GM18502 (cell line): ENCODE data around the gene ZBTB46.

Source experiments
- ATAC-seq: cut with Tn5 transposase; IDR thresholded peaks from one replicate; pipeline ENCODE4 v1.9.1; 2021; ENCODE audit warnings: mild to moderate bottlenecking; ENCODE audit not compliant: unreplicated experiment, poor library complexity

Gene ZBTB46

GRCh38 chr20:63771046-63771707 lies 59.9 kb downstream of the ZBTB46 start:
- no peak for ATAC-seq

- ATAC-seq: no peak
Measured at GRCh38 chr20:63769891-63770474, 61.1 kb downstream of the ZBTB46 start.

DNA sequence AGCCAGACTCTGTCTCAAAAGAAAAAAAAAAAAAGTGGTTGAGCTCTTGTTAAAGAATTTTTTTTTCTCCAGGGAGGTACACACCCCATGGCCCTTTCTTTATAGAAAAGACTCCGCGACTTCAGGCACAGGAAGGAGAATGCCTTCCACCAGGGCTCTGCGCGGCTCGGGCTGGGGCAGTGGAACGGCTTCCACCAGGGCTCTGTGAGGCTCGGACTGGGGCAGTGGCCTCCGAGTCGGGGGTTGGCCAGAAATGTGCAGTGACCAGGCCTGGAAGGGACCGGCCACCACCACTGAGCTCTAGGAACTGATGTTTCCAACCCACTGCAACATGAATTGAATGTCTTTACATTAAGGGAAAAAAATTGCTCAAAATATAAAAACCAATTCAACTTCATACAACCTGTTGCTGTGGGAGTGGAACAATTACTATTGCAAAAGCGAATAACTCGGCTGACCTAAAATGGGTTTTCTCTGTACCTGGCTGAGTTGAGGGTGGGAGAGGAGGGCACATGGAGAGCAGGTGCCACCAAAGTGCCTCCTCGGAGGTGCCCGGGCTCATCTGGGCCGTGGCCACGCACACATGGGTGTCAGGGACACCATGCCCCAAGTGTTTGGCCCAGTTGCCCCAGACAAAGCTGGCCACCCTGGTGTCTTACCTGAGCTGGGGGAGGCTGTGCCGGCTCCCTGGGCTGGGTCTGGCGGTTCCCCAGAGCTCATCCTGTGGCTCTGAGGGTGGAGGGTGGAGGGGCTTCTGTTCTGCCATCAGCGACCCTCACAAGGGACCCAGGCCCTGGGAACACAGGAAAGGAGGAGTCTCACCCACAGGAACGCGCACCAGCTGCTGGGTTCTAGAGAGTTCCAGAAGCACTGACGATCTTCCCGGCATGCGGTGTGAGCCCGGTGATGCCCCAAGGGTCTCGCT lies 62.2 kb downstream of the ZBTB46 start:
- no peak for ATAC-seq

- ATAC-seq: no peak
Measured at GRCh38 chr20:63767886-63768285, 63.2 kb downstream of the ZBTB46 start.

DNA sequence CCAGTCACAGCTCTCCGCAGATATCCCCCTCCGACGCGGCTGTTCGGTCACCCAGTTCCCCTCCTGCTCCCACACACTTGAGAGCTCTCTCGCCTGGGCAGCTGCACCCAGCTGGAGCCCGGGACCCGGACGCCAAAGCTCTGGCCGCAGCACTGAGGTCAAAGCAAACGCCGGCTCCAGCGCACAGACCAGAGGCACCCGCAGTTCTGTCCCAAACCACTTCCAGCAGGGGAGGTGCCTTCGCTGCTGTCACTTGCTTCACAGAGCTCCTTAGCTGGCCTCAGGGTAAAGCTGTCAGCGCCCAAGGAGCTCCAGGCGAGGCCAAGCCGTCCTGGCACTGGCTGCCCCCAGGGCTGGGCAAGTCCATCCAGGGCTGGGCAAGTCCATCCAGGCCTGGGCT lies 63.6 kb downstream of the ZBTB46 start:
- no peak for ATAC-seq

DNA sequence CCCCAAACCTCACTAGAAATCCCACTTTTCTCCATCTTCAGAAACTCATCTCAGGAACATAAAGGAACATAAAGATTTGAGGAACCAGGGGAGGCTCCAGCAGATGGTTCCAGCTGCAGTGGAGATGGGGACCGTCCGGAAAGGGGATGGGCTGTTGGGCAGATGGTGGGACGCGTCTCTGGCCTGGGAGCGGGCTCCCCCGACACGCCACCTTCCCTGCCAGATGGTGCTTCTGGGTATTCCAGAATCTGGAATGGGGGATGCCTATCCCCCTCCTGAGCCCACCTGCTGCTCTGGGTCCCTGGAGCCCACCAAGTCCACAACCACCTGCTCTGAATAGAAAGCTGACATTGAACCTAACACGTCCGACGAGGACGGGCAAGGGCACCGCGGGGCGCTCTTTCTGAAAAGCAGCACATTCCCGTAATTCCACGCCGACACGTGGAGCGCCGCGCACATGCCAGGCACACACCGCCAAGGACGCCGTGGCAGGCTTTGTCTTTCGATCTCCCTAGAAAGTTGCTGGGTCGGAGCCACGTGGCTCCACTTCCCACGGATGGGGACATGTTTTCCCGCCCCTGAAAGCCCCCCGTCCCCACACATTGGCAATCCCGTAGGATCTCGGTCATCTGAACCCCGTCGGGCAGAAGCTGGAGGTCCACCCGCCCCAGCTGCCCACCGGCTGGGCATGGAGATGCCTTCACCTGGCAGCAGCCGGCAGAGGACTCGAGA lies 64.2 kb downstream of the ZBTB46 start:
- no peak for ATAC-seq

GRCh38 chr20:63765902-63766301 lies 65.2 kb downstream of the ZBTB46 start:
- ATAC-seq: no peak

DNA sequence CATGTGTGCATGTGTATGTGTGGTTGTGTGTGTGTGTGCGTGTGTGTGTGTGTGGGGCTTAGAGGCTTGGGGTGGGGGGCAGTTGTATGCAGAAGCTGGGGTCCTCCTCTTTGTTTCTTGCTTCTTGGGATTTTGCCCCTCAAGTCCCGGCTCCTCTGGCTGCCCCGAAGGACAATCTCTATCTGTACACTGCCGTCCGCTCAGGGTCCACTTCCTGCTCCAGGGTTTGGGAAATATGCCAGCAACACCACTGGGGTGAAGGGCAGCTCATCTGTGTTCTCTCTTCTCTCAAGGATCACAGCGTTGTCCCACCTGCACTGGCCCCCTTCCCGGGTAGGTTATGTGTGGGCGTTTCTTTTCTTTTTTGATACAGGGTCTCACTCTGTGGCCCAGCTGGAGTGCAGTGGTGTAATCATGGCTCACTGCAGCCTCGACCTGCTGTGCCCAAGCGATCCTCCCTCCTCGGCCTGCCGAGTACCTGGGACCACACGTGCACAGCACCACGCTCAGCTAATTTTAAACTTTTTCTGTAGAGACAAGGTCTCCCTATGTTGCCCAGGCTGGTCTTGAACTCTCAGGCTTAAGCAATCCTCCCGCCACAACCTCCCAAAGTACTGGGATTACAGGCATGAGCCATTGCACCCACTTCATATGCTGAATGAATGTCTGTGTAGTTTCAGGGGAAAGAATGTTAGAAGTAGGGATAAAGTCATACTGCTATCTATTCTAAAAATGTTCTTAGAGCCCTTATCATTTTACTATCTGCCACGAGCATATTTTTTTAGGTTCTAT lies 65.8 kb downstream of the ZBTB46 start:
- no peak for ATAC-seq

GRCh38 chr20:63759377-63759901 lies 71.6 kb downstream of the ZBTB46 start:
- ATAC-seq: no peak

GRCh38 chr20:63758152-63758551 lies 72.9 kb downstream of the ZBTB46 start:
- no peak for ATAC-seq

GRCh38 chr20:63756648-63756991 lies 74.4 kb downstream of the ZBTB46 start:
- no peak for ATAC-seq

GRCh38 chr20:63755933-63756647 lies 75.0 kb downstream of the ZBTB46 start:
- ATAC-seq: no peak

GRCh38 chr20:63754008-63754407 lies 77.1 kb downstream of the ZBTB46 start:
- ATAC-seq: no peak

DNA sequence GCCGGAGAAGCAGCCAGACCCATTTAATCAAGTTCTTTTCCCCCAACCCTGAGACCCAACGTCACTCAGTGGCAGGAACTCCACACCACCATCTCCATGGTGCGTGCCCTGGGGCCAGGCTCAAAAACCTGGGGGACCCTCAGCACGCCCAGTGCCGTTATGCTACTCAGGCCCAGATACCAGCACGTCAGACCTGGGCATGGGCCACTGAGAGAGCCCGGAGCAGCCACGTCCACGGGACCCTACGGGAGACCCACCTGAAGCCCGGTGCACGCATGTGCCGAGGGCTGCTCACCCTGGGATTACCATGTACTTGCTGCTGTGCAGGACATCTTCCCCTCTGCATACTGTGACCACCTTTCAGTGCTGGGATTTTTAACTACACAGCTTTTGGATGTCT lies 77.7 kb downstream of the ZBTB46 start:
- ATAC-seq: no peak

- ATAC-seq: no peak
Measured at GRCh38 chr20:63752411-63753101, 78.5 kb downstream of the ZBTB46 start.

GRCh38 chr20:63751471-63752271 lies 79.4 kb downstream of the ZBTB46 start:
- no peak for ATAC-seq

DNA sequence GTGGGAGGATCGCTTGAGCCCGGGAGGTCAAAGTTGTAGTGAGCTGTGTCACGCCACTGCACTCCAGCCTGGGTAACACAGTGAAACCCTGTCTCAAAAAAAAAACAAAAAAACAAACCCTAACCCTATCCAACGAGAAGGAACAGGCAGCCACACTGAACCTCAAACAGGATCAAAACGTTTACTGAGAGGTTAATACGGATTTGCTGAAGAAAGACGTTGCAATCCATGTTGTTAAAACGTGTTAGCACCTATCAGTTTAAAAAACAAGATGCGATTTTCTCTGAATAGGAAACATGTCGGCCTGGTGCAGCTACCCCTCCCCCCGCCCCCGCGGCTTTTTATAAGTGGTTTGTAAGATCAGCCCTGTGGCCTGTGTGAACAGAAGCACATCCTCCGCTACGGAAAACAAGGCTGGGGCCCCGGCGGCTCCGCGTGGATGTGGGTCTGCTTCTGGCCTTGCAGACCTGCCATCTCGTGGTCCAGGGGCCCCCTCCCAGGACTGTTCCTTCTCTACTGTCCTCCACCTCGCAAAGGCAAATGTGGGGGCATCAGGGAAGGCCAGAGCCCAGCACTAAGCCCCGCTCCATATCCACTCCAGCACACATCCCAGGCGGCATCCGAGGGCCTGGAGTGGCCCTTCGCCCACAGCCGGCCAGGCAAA lies 80.1 kb downstream of the ZBTB46 start:
- no peak for ATAC-seq
